HG02840 (cell line): ENCODE measurements around the gene SLC9A7.
"Not testable (repeated sequence)": the region's sequence is repeated elsewhere in the genome, so short reads cannot be mapped to it uniquely, and the experiment has no call there.

Source experiments
- ATAC-seq: cut with Tn5 transposase; IDR thresholded peaks from one replicate; pipeline ENCODE4 v1.9.1; 2021; ENCODE audit warnings: mild to moderate bottlenecking, moderate library complexity, moderate number of reproducible peaks; ENCODE audit not compliant: unreplicated experiment, low FRiP score

SLC9A7 gene

DNA sequence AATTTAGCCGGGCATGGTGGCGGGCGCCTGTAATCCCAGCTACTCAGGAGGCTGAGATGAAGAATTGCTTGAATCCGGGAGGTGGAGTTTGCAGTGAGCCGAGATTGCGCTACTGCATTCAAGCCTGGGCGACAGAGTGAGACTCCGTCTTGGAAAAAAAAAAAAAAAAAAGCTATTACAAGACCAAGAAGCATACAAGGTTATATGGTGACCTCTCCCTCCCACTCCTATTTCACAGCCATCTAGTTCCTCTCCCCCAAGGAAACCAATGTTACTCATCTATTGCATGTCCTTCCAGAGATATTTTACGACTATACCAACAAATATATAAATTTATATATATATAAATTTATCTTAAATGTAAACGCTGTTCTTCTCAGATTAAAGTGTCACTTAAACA, 3.2 kb downstream of the SLC9A7 start:
- ATAC-seq, result no peak

DNA sequence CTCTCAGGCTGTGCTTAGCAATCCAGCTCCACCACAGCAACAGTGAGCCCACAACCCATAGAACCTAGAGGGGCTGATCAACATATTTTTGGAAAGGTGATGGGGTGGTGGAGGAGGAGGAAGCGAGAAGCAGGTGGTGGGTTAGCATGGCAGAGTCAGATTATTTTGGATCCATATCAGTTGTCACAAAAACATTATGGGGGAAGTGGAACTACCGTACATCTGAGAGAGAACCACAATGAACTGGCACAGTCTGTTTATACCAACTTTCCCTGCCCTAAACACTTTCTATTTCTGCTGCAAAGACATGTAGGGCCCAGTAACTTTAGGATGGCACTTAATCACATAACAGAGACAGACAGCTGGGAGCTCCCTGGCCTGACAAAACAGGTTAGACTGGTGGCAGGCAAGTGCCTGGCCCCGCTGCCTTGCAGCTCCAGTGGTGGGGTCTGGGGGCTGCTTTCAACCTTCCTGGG, 4.3 kb downstream of the SLC9A7 start:
- no peak for ATAC-seq

DNA sequence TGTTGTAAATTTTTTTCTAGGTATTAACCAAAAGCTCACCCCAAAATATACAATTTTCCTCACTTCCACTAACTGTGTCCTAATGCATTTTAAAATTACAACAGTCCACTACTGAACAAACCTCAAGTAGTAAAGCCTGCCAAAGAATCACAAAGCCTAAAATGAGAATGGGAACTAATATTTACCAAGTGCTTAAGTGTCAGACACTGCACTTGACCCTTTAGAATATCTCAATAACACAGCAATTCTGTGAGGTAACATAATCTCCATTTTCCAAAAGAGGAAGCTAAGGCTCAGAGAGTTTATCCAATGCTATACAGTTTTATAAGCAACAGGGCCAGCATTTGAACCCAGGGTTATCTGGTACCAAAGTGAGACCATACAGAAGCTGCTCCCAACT, 4.9 kb downstream of the SLC9A7 start:
- no peak for ATAC-seq

DNA sequence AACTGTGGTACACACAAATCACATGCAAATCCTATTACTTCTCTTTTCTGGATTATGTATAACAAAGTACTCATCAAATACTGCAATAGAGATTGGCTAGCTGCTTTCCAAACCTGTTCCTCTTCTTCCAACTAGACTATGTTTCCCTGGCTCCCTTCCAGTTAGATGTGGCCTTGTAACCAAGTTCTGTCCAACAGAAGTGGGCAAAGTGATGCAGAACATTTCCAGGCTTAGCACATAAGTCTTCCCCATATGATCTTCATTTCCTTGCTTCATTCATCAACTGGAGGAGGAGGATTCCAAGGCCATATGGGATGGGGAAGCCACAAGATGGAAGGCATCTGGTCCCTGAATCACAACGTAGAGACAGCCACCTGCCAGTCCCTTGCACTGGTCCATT, 8.0 kb downstream of the SLC9A7 start:
- ATAC-seq, result no peak

DNA sequence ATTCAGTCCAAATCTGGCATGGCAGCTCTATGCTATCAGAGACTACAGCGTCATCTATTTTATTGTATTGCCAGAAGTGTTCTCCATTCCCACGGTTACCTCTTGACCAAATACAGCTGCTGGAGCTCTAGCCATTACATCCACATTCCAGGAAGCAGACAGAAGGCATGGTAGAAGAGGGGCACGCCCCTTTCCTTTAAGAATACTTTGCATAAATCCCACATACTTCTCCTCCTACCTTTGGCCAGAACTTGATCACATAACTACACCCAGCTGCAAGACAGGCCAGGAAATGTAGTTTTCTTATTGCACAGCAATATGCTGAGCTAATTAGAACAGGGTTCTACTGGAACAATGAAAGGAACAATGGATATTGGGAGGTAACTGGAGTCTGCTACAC, 14.9 kb downstream of the SLC9A7 start:
- no peak for ATAC-seq

DNA sequence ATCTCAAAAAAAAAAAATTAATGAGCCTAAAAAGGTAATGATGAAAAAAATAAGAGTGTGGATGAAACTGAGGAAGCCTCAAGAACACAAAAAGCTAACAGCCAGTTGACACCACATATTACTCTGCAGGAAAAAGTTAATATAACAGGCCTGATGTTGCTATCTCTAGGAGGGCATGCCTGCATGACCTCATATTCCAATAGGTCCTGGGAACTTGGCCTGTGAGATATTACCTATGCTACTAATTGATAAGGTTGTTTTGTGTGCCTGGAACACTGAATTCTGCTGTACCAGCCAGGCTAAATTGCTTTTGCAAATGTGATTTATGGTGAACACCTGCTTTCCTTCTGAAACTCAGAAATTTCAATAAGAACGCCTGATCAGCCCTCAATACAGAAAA, 15.9 kb downstream of the SLC9A7 start:
- ATAC-seq, result no peak

DNA sequence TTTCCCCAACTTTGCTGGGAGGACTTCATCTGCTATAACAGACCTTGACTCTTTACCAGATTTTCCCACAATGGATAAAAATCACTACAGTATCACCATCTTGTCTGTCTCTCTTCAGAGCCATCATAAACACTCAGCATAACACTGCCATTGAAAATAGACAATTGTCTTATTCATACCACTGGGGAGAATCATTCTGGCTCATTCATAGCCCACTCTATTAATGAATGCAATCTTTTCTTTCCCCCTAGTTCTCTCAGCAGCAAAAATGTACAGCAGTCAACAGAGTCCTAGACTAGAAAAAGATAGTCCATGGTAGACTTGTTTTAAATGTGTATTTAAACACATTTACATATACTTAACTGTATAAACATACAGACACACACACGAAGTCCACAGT, 19.2 kb downstream of the SLC9A7 start:
- ATAC-seq, result no peak

DNA sequence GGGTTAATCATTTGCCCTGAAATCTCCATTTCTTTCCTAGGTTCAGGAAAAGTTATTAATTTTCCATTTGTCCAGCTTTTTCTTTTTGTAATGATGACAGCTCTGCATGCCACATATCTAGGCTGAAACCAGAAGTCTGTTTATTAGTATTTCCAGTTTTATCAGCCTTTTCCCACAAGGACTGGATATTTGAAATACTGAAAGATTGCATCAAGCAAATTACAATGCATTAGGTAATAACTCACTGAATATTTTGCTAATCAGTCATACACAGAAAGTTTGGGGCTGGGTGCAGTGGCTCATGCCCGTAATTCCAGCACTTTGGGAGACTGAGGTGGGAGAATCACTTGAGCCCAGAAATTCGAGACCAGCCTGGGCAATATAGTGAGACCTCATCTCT, 21.5 kb downstream of the SLC9A7 start:
- ATAC-seq, result no peak

DNA sequence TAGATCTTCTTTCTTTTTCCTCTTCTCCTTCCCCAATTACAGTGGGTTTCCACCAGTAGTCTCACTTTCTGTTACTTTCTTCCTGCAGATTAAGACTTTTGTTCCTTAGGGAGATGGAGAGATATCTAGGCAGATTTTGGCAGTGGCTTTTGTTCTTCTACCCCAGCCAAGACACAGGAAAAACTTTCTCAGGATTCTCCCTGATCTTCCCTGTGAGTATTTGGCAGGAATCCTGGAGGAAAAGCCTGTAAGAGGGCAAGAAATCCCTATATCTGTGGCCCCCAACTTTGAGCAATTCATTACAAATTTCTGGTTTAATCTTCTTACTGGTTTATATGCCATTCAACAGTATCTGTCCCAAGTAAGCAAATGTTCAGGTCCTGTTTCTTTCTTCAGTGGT, 21.9 kb downstream of the SLC9A7 start:
- no peak for ATAC-seq

DNA sequence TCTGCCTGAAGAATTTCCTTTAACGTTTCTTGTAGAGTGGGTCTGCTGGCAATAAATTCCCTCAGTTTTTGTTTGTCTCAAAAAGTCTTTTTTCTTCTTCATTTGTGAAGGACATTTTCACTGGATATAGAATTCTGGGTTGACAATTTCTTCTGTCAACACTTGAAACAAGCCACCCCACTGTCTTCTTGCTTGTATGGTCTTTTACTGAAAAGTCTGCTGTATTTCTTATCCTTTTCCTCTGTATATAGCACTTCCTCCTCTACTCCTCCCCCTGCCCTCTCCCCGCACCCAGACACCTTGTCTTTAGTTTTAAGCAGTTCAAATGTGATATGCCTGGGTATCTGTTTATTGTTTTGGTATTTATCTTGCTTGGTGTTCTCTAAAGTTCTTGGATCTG, 23.3 kb downstream of the SLC9A7 start:
- no peak for ATAC-seq

DNA sequence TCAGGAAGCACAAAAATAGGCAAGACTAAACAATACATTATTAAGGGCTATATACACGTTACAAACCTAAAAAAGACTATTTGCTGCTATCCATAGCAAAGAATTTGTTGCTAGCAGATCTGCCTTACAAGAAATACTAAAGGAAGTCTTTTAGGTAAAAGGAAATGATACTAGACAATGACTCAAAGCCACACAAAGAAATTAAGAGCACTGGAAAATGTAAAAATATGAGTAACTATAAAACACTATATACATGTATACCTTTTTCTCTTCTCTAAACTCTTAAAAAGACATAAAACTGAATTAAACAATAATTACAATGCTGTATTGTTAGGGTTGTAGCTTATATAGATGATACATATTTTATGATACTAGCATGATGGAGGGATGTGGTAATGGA, 25.7 kb downstream of the SLC9A7 start:
- ATAC-seq, result no peak

DNA sequence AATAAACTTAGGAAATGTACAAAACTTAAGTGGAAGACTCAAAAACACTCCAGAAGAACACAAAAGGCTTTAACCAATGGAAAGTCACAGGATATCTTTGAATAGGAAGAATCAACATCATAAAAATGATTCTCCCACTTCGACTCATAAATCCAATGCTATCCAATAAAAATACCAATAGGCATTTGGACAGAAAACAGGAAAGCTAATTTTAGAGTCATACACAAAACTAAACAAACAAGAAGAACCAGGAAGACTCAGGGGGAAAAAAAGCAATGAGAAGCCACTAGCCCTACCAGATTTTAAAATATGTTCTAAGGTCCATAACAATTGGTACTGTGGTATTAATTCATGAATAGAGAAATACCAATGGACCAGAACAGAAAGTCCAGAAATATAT, 28.2 kb downstream of the SLC9A7 start:
- ATAC-seq, result no peak

DNA sequence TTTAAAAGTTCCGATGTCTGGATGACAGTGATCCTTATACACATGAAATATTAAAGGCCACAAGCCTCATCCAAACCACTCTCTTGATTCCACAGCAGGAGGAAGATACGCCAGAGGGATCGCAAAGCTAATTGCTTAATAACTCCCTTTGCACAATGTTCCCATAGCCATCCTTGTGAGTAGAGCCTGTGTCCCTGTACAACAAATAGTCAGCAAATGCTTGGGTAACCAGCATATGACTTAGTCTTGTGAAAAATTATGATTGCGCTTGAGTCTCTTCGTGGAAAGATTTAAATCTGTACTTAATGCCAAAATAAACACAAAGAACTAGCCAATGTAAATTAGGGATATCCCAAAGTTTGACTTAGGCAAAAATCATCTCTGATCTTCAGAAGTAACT, 31.5 kb downstream of the SLC9A7 start:
- ATAC-seq, result no peak

DNA sequence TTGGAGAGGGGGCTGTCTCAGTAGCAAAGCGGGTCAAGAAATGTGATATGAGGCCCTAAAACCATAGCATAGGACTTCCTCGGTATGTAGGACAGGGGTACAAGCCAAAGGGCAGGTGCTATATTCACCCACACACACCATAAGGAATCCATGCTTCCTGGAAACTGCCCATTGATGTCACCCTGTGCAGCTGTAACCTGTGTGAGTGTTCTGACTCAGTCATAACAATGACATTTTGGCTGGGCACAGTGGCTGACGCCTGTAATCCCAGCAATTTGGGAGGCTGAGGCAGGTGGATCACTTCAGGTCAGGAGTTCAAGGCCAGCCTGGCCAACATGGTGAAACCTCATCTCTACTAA, 35.4 kb downstream of the SLC9A7 start:
- not testable (repeated sequence) for ATAC-seq

DNA sequence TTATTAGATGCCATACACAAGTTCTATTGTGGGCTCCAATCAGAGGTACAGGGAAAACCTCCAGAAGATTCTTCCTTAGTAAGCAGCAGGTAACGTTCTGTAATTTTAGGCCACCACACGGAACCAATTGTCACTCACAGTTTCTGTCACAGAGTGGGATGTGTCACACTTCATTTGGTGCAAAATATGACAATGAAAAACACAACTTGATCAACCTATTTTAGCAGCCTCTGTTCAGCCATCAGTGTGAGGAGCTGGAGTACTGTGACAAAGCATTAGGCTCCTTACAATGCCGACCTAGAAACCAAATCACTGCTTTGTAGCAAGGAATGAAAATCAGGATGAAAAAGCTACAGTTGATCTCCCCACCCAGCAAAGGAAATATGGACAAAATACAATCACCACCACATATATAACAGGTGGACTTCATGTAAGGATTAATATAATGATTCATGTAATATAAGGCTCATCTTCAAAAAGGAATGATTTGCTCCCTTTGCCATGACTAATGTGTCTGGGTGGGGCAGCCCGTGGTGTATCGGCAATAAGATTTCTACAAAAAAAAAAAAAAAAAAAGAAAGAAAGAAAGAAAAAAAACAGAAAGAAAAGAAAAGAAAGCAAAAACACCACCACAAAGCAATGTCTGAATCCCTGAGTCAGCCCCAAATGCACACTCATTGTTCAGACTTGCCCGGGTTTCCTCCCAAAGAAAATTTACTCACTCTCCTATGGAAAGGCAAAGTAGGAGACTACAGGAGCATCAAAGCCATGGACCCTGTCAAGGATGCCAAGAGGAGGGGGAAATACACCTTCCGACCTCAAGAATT, 36.0 kb downstream of the SLC9A7 start:
- ATAC-seq, result no peak

DNA sequence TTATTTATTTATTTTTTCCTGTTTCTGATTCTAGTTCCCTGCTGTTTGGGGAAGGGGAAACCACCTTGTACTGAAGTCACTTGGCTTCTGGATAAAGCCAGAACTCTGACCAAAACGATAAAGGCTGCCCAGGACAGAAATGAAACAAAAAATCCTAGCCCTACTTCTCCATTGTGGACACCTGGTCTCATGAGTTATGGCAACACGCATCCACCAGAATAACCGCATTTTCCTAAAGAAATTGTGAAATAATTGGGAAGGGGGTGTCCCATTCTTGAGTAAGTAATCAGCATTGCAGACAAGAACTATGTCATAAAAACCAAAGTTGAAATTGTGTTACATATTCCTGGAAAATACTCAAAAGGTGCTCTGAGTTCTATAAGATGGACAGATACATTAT, 42.1 kb downstream of the SLC9A7 start:
- ATAC-seq, result no peak

DNA sequence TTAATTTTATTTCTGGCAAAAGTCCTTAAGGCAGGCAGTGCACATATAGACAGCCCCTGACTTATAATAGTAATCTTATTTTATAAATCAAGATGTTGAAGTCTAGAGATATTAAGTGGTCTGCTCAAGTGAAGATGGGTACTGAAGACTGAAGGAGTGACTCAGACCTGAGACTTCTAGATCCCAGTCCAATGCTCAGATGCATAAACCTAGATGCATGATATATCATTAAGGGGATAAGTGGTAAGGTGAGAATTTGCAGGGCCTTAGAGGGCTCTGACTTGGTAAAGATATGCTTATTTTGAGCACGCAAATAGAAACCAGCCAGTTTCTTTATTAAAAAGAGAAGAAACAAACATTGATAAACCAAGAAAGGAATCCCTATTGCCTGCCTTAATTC, 42.9 kb downstream of the SLC9A7 start:
- ATAC-seq, result no peak

DNA sequence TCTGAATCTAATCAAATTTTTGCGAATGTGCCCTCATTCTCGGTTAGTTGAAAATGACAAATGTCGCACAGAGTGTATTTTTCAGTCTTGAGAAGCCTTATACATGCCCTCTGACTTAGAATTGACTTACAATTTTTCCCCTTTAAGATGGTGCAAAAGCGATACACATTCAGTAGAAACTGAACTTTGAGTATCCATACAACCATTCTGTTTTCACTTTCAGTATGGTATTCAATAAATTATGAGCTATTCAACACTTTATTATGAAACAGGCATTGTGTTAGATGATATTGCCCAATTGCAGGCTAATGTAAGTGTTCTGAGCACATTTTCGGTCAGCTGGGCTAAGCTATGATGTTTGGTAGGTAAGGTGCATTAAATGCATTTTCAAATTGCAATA, 43.4 kb downstream of the SLC9A7 start:
- no peak for ATAC-seq

DNA sequence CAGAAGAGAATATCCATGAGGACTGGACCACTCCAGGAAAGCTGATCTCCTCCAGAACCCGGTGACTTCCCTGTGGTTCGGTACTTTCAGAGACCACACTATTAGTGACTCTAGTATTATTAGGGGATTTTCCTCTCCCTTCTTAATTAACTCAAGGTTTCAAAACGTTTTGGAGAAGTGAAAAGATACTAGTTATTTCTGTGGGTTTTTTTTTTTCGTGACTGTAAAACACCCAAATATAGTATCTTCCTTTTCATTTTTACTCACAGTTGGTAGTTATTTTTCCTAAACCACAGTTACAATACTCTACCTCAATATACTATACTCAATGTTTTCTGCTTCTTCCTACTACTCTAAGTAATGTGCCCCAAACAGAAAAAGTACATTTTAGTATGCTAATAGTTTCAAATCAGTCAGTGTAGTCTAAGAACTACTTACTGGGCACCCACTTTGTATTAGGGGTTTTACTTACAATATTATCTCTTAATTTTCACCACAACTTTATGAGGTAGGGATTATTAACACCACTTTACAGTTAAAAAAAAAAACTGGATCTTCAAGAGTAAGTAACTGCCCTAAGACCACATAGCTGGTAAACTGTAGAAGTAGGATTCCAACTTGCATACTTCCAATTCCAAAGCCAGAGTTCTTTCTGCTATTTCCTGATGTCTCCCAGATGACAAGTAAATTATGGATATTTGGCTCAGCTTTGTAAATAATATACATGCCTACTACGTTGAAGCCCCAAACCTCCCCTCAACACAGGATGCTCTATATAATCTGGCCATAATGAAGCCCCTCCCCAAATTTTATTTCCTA, 45.0 kb downstream of the SLC9A7 start:
- ATAC-seq, result peak; percentile 66

DNA sequence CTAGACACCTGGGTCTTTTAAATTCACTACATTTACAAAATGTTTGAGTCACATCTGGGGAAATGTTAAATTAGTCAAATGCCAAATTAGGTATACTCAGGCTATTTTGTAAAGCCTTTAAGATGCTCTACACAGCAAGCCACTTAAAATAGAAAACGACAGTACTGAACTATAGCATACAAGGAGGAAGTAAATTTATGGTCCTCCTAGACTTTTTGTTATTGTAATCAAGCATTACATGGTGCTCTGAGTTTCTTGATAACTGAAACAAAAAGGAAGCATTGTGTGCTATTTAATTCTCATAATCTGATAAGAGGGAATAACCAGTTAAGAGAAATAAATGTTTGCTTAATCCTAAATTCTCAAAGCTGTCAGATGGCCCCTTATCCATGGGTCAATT, 46.2 kb downstream of the SLC9A7 start:
- ATAC-seq, result no peak

DNA sequence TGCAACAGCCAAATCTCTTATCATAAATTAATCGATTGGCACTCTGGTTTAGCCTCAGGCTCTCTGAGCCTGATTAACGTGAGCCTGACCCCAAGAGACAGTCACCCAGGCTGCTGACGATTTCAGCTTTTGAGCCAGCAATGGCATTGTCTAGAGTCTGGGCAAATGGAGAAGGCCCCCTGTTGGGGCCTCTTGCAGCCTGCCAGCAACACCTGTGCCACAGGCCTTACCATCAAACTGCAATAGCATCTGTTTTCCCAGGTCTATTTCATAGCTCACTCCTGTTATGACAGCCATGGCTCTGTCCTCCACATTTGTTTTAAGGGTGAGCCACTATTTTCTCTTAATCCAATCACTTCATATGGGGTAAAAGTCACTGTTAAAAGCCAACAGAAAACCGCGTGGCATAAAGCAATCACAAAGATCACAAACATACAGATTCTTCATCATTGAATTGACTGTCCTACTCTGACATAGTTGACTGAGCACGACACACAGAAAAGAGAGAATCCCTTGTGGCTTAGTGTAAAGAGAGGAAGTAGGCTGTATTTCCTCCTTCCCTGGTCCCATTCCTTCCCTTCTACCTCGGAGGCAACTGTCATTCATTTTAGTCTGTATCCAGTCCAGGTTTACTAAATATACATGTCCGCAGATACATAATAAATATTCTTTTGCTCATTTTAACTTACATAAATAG, 47.8 kb downstream of the SLC9A7 start:
- no peak for ATAC-seq
